ENCODE results near the gene PDE4D. TPM values are rescaled to one million over a fixed set of nuclear protein-coding genes. Genes with fewer than 3 reads are reported as not detected.

PDE4D gene
- total and polyA plus RNA-seq, 3 donors from 2014 or later, result 7.8 to 13.9 (median 8.7) TPM

- Histone ChIP-seq H3K9me3 (no peaks in the 10 kb centered on the region), H3K27me3 (no peaks in the 10 kb centered on the region), H3K27ac (no peak overlapping the region), H3K4me3 (no peak overlapping the region), H3K36me3 (ENCODE audit: low read depth, missing control alignments) (no peaks in the 10 kb centered on the region), H3K4me1 (no peaks in the 10 kb centered on the region)
- WGBS, 2 donors, result 81 to 85% methylated on average over 1 of the region's 1 CpG
- TF ChIP-seq POLR2A (IDR thresholded peaks at IDR 0.05), result no peak
- no peak for TF ChIP-seq CTCF (IDR thresholded peaks at IDR 0.05)
- no peak for DNase-seq
- intact Hi-C loops (cut with DNase I; ENCODE audit: low total_unique reads), result no loop called here
Observed at GRCh38 chr5:59282726-59283125, 610.8 kb downstream of the PDE4D start.

GRCh38 chr5:59279979-59280378 lies 613.5 kb downstream of the PDE4D start:
- no peaks in the 10 kb centered on the region for H3K4me1 ChIP-seq
- 94 to 97% methylated on average over 2 of the region's 2 CpGs for WGBS, 2 donors
- H3K27ac ChIP-seq, result no peak overlapping the region
- TF ChIP-seq POLR2A (IDR thresholded peaks at IDR 0.05) (no peak), CTCF (IDR thresholded peaks at IDR 0.05) (no peak)
- intact Hi-C loops (cut with DNase I; ENCODE audit: low total_unique reads), result no loop called here
- no peak for DNase-seq
- no peaks in the 10 kb centered on the region for H3K36me3 ChIP-seq (ENCODE audit: low read depth, missing control alignments)
- H3K27me3 ChIP-seq, result no peaks in the 10 kb centered on the region
- no peak overlapping the region for H3K4me3 ChIP-seq
- H3K9me3 ChIP-seq, result no peaks in the 10 kb centered on the region

- intact Hi-C loops (cut with DNase I; ENCODE audit: low total_unique reads), result no loop called here
- DNase-seq, result no peak
Observed at GRCh38 chr5:59276917-59277372, 616.6 kb downstream of the PDE4D start.

GRCh38 chr5:59276325-59276675 lies 617.2 kb downstream of the PDE4D start:
- Histone ChIP-seq H3K27ac (no peak overlapping the region), H3K36me3 (ENCODE audit: low read depth, missing control alignments) (no peaks in the 10 kb centered on the region), H3K4me3 (no peak overlapping the region), H3K4me1 (no peaks in the 10 kb centered on the region), H3K9me3 (no peaks in the 10 kb centered on the region), H3K27me3 (no peaks in the 10 kb centered on the region)
- 66 to 71% methylated on average over 2 of the region's 2 CpGs for WGBS, 2 donors
- intact Hi-C loops (cut with DNase I; ENCODE audit: low total_unique reads), result no loop called here
- TF ChIP-seq POLR2A (IDR thresholded peaks at IDR 0.05), result no peak
- no peak for TF ChIP-seq CTCF (IDR thresholded peaks at IDR 0.05)
- DNase-seq, result no peak

More at GRCh38 chr5:59276917-59277372, 616.6 kb downstream of the PDE4D start:
- H3K9me3 ChIP-seq, result no peaks in the 10 kb centered on the region
- 85 to 95% methylated on average over 5 of the region's 5 CpGs for WGBS, 2 donors
- H3K4me3 ChIP-seq, result no peak overlapping the region
- no peaks in the 10 kb centered on the region for H3K4me1 ChIP-seq
- H3K27ac ChIP-seq, result no peak overlapping the region
- TF ChIP-seq POLR2A (IDR thresholded peaks at IDR 0.05), result no peak
- no peaks in the 10 kb centered on the region for H3K36me3 ChIP-seq (ENCODE audit: low read depth, missing control alignments)
- no peaks in the 10 kb centered on the region for H3K27me3 ChIP-seq

GRCh38 chr5:59275510-59276324 lies 617.8 kb downstream of the PDE4D start:
- no peak for TF ChIP-seq POLR2A (IDR thresholded peaks at IDR 0.05)
- TF ChIP-seq CTCF (IDR thresholded peaks at IDR 0.05), result no peak
- DNase-seq, result peak; percentile 18
- Histone ChIP-seq H3K9me3 (no peaks in the 10 kb centered on the region), H3K27ac (no peak overlapping the region), H3K36me3 (ENCODE audit: low read depth, missing control alignments) (no peaks in the 10 kb centered on the region), H3K27me3 (no peaks in the 10 kb centered on the region), H3K4me3 (peak overlapping the region in 1 of 2 donors; percentile 3), H3K4me1 (no peaks in the 10 kb centered on the region)
- 7 to 8% methylated on average over 16 of the region's 16 CpGs for WGBS, 2 donors
- intact Hi-C loops (cut with DNase I; ENCODE audit: low total_unique reads), result no loop called here
